ENCODE measurements around the gene ASAH2. TPM values are rescaled to one million over a fixed set of nuclear protein-coding genes. Genes with fewer than 3 reads are reported as not detected.

Gene ASAH2
- total and polyA plus RNA-seq, 2 of the 13 experiments (the other 11 are each of a cell fraction or from before 2014, with no cell fraction given): 16.0 to 17.9 TPM

GRCh38 chr10:50250096-50250854, 1.0 kb downstream of the ASAH2 start (continued):
- TF ChIP-seq ZNF496 (CRISPR knock-in tag; IDR thresholded peaks at IDR 0.05; ENCODE audit: insufficient replicate concordance) (no peak), GATAD1 (CRISPR knock-in tag; IDR thresholded peaks at IDR 0.05) (no peak), ZNF232 (CRISPR knock-in tag; IDR thresholded peaks at IDR 0.05; ENCODE audit: borderline replicate concordance) (no peak), ZKSCAN5 (CRISPR knock-in tag; IDR thresholded peaks at IDR 0.05) (no peak), ZBTB8A (CRISPR knock-in tag; IDR thresholded peaks at IDR 0.05; ENCODE audit: borderline replicate concordance, low read depth) (no peak), ZNF749 (CRISPR knock-in tag; IDR thresholded peaks at IDR 0.05; ENCODE audit: borderline replicate concordance) (no peak), MAFF (IDR thresholded peaks at IDR 0.05; ENCODE audit: low read depth, low read length) (no peak), ETS1 (CRISPR knock-in tag; IDR thresholded peaks at IDR 0.05) (no peak), MTA1 (CRISPR knock-in tag; IDR thresholded peaks at IDR 0.05; ENCODE audit: borderline replicate concordance) (no peak), HDAC2 (CRISPR knock-in tag; IDR thresholded peaks at IDR 0.05) (peak; percentile 65; the same call in 1 of the 2 replicates), RNF2 (conservative IDR thresholded peaks at IDR 0.05; ENCODE audit: low read depth) (no peak), ZKSCAN8 (CRISPR knock-in tag; IDR thresholded peaks at IDR 0.05; ENCODE audit: borderline replicate concordance) (no peak), EP300 (IDR thresholded peaks at IDR 0.05; ENCODE audit: low read depth in 2 of 2, low read length in 2 of 2) (peak in 1 of 2 experiments; percentile 84; a peak in 2 of 4 replicates), EP300 (CRISPR knock-in tag; IDR thresholded peaks at IDR 0.05; ENCODE audit: borderline replicate concordance) (no peak; the same call in 1 of the 2 replicates), MEF2D (CRISPR knock-in tag; IDR thresholded peaks at IDR 0.05) (no peak), NR2F6 (IDR thresholded peaks at IDR 0.05) (peak; percentile 75), NR2F6 (CRISPR knock-in tag; IDR thresholded peaks at IDR 0.05) (peak; percentile 80)
- TF ChIP-seq, protein P1, sequence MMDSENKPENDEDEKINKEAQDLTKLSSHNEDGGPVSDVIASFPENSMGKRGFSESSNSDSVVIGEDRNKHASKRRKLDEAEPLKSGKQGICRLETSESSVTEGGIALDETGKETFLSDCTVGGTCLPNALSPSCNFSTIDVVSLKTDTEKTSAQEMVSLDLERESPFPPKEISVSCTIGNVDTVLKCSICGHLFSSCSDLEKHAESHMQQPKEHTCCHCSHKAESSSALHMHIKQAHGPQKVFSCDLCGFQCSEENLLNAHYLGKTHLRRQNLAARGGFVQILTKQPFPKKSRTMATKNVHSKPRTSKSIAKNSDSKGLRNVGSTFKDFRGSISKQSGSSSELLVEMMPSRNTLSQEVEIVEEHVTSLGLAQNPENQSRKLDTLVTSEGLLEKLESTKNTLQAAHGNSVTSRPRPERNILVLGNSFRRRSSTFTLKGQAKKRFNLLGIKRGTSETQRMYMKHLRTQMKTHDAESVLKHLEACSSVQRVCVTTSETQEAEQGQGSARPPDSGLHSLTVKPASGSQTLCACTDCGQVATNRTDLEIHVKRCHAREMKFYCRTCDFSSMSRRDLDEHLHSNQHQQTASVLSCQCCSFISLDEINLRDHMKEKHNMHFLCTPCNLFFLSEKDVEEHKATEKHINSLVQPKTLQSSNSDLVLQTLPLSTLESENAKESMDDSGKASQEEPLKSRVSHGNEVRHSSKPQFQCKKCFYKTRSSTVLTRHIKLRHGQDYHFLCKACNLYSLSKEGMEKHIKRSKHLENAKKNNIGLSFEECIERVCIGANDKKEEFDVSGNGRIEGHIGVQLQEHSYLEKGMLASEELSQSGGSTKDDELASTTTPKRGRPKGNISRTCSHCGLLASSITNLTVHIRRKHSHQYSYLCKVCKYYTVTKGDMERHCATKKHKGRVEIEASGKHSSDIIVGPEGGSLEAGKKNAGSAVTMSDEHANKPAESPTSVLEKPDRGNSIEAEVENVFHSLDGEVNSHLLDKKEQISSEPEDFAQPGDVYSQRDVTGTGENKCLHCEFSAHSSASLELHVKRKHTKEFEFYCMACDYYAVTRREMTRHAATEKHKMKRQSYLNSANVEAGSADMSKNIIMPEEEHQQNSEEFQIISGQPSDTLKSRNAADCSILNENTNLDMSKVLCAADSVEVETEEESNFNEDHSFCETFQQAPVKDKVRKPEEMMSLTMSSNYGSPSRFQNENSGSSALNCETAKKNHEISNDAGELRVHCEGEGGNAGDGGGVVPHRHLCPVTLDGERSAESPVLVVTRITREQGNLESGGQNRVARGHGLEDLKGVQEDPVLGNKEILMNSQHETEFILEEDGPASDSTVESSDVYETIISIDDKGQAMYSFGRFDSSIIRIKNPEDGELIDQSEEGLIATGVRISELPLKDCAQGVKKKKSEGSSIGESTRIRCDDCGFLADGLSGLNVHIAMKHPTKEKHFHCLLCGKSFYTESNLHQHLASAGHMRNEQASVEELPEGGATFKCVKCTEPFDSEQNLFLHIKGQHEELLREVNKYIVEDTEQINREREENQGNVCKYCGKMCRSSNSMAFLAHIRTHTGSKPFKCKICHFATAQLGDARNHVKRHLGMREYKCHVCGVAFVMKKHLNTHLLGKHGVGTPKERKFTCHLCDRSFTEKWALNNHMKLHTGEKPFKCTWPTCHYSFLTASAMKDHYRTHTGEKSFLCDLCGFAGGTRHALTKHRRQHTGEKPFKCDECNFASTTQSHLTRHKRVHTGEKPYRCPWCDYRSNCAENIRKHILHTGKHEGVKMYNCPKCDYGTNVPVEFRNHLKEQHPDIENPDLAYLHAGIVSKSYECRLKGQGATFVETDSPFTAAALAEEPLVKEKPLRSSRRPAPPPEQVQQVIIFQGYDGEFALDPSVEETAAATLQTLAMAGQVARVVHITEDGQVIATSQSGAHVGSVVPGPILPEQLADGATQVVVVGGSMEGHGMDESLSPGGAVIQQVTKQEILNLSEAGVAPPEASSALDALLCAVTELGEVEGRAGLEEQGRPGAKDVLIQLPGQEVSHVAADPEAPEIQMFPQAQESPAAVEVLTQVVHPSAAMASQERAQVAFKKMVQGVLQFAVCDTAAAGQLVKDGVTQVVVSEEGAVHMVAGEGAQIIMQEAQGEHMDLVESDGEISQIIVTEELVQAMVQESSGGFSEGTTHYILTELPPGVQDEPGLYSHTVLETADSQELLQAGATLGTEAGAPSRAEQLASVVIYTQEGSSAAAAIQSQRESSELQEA (CRISPR knock-in tag; IDR thresholded peaks at IDR 0.05; ENCODE audit: not compliant biosample characterization): no peak
- TF ChIP-seq, protein P2, sequence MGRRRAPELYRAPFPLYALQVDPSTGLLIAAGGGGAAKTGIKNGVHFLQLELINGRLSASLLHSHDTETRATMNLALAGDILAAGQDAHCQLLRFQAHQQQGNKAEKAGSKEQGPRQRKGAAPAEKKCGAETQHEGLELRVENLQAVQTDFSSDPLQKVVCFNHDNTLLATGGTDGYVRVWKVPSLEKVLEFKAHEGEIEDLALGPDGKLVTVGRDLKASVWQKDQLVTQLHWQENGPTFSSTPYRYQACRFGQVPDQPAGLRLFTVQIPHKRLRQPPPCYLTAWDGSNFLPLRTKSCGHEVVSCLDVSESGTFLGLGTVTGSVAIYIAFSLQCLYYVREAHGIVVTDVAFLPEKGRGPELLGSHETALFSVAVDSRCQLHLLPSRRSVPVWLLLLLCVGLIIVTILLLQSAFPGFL (CRISPR knock-in tag; IDR thresholded peaks at IDR 0.05): no peak
- TF ChIP-seq, protein P3, sequence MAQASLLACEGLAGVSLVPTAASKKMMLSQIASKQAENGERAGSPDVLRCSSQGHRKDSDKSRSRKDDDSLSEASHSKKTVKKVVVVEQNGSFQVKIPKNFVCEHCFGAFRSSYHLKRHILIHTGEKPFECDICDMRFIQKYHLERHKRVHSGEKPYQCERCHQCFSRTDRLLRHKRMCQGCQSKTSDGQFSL (CRISPR knock-in tag; IDR thresholded peaks at IDR 0.05): no peak

Data from HepG2 (cell line).